Central memory CD8-positive, alpha-beta T cell (primary cell): Measurements from ENCODE around the gene SHOC2.

Experiments used
- ATAC-seq: fragments of 150-1000 bp; cut with Tn5 transposase; replicated peaks from 2 replicates; pipeline ENCODE4 v1.10.0; 2022; ENCODE audit warnings: mild to moderate bottlenecking, moderate FRiP score, moderate number of reproducible peaks; ENCODE audit not compliant: poor library complexity, severe bottlenecking; ENCODE audit errors: extremely low read depth
- DNase-seq, 2 donors: peaks; one replicate each; pipeline ENCODE4 v3.0.0; 2021; ENCODE audit warnings: low spot score in 2 of 2
- H3K27ac Mint-ChIP-seq: one replicate; pipeline ENCODE4 v1.8.0; 2022; ENCODE audit warnings: low read depth, mild to moderate bottlenecking, moderate library complexity, mixed read lengths
- H3K27me3 Mint-ChIP-seq: one replicate; pipeline ENCODE4 v1.8.0; 2022; ENCODE audit warnings: mixed read lengths
- H3K36me3 Mint-ChIP-seq: one replicate; pipeline ENCODE4 v1.8.0; 2022; ENCODE audit warnings: mild to moderate bottlenecking, moderate library complexity, mixed read lengths; ENCODE audit not compliant: insufficient read depth
- H3K4me1 Mint-ChIP-seq: one replicate; pipeline ENCODE4 v1.8.0; 2022; ENCODE audit warnings: mixed read lengths
- H3K4me3 Mint-ChIP-seq: one replicate; pipeline ENCODE4 v1.8.0; 2022; ENCODE audit warnings: mild to moderate bottlenecking, moderate library complexity, mixed read lengths
- H3K9me3 Mint-ChIP-seq: one replicate; pipeline ENCODE4 v1.8.0; 2022; ENCODE audit warnings: mixed read lengths

SHOC2 gene

GRCh38 chr10:110964681-110965080, 45.3 kb downstream of the SHOC2 start:
- DNase-seq (no peak), ATAC-seq (no peak)
- Mint-ChIP-seq H3K9me3 (no peaks in the 10 kb centered on the region), H3K4me3 (no peak overlapping the region), H3K4me1 (peaks cover 38% of the 10 kb centered on the region), H3K27ac (no peak overlapping the region), H3K27me3 (no peaks in the 10 kb centered on the region), H3K36me3 (peaks cover 7% of the 10 kb centered on the region)

- peaks cover 42% of the 10 kb centered on the region for H3K4me1 Mint-ChIP-seq
- no peak overlapping the region for H3K4me3 Mint-ChIP-seq
- no peak overlapping the region for H3K27ac Mint-ChIP-seq
- ATAC-seq (no peak), DNase-seq (no peak)
- no peaks in the 10 kb centered on the region for H3K27me3 Mint-ChIP-seq
- no peaks in the 10 kb centered on the region for H3K9me3 Mint-ChIP-seq
- peaks cover 7% of the 10 kb centered on the region for H3K36me3 Mint-ChIP-seq
Observed at GRCh38 chr10:110965216-110965615, 45.8 kb downstream of the SHOC2 start.

- no peak overlapping the region for H3K27ac Mint-ChIP-seq
- ATAC-seq, result no peak
- no peak overlapping the region for H3K4me3 Mint-ChIP-seq
- H3K27me3 Mint-ChIP-seq, result no peaks in the 10 kb centered on the region
- peaks cover 51% of the 10 kb centered on the region for H3K4me1 Mint-ChIP-seq
- H3K9me3 Mint-ChIP-seq, result no peaks in the 10 kb centered on the region
- no peak for DNase-seq
- H3K36me3 Mint-ChIP-seq, result peaks cover 7% of the 10 kb centered on the region
Observed at GRCh38 chr10:110966146-110966545, 46.7 kb downstream of the SHOC2 start.

- H3K27ac Mint-ChIP-seq, result no peak overlapping the region
- no peak for ATAC-seq
Observed at GRCh38 chr10:110967009-110967630, 47.7 kb downstream of the SHOC2 start.

GRCh38 chr10:110967645-110968044, 48.2 kb downstream of the SHOC2 start:
- no peak for ATAC-seq
- Mint-ChIP-seq H3K4me1 (peaks cover 54% of the 10 kb centered on the region), H3K27me3 (no peaks in the 10 kb centered on the region)

More at GRCh38 chr10:110967009-110967630, 47.7 kb downstream of the SHOC2 start:
- H3K27me3 Mint-ChIP-seq, result no peaks in the 10 kb centered on the region
- peaks cover 7% of the 10 kb centered on the region for H3K36me3 Mint-ChIP-seq
- H3K9me3 Mint-ChIP-seq, result no peaks in the 10 kb centered on the region
- no peak for DNase-seq
- H3K4me1 Mint-ChIP-seq, result peaks cover 54% of the 10 kb centered on the region
- no peak overlapping the region for H3K4me3 Mint-ChIP-seq

GRCh38 chr10:110969183-110969582, 49.8 kb downstream of the SHOC2 start:
- ATAC-seq (no peak), DNase-seq (no peak)
- Mint-ChIP-seq H3K36me3 (peaks cover 4% of the 10 kb centered on the region), H3K4me3 (no peak overlapping the region), H3K27ac (peak overlapping the region; percentile 35), H3K4me1 (peaks cover 55% of the 10 kb centered on the region), H3K9me3 (no peaks in the 10 kb centered on the region), H3K27me3 (no peaks in the 10 kb centered on the region)

More at GRCh38 chr10:110967645-110968044, 48.2 kb downstream of the SHOC2 start:
- DNase-seq, result no peak
- no peak overlapping the region for H3K4me3 Mint-ChIP-seq
- H3K9me3 Mint-ChIP-seq, result no peaks in the 10 kb centered on the region
- H3K27ac Mint-ChIP-seq, result no peak overlapping the region
- H3K36me3 Mint-ChIP-seq, result peaks cover 7% of the 10 kb centered on the region

GRCh38 chr10:110971638-110972037, 52.2 kb downstream of the SHOC2 start:
- H3K4me1 Mint-ChIP-seq, result peaks cover 58% of the 10 kb centered on the region
- peaks cover 5% of the 10 kb centered on the region for H3K36me3 Mint-ChIP-seq
- H3K27ac Mint-ChIP-seq, result no peak overlapping the region
- H3K4me3 Mint-ChIP-seq, result no peak overlapping the region
- no peak for ATAC-seq
- H3K9me3 Mint-ChIP-seq, result no peaks in the 10 kb centered on the region
- no peaks in the 10 kb centered on the region for H3K27me3 Mint-ChIP-seq
- no peak for DNase-seq

GRCh38 chr10:110972231-110973134, 53.1 kb downstream of the SHOC2 start:
- H3K4me3 Mint-ChIP-seq, result no peak overlapping the region
- H3K27ac Mint-ChIP-seq, result no peak overlapping the region
- peaks cover 5% of the 10 kb centered on the region for H3K36me3 Mint-ChIP-seq
- ATAC-seq, result no peak
- no peak for DNase-seq
- peaks cover 63% of the 10 kb centered on the region for H3K4me1 Mint-ChIP-seq
- H3K9me3 Mint-ChIP-seq, result no peaks in the 10 kb centered on the region
- H3K27me3 Mint-ChIP-seq, result no peaks in the 10 kb centered on the region

- ATAC-seq (no peak), DNase-seq (no peak)
- Mint-ChIP-seq H3K9me3 (no peaks in the 10 kb centered on the region), H3K4me3 (no peak overlapping the region), H3K27ac (peak overlapping the region; percentile 60), H3K36me3 (peaks cover 5% of the 10 kb centered on the region), H3K4me1 (peaks cover 71% of the 10 kb centered on the region), H3K27me3 (no peaks in the 10 kb centered on the region)
Observed at GRCh38 chr10:110973400-110973799, 54.0 kb downstream of the SHOC2 start.

GRCh38 chr10:110976577-110976976, 57.2 kb downstream of the SHOC2 start:
- no peak for DNase-seq
- Mint-ChIP-seq H3K27ac (no peak overlapping the region), H3K9me3 (no peaks in the 10 kb centered on the region), H3K36me3 (peaks cover 6% of the 10 kb centered on the region), H3K4me1 (peaks cover 71% of the 10 kb centered on the region), H3K27me3 (no peaks in the 10 kb centered on the region), H3K4me3 (no peak overlapping the region)
- no peak for ATAC-seq

- Mint-ChIP-seq H3K27me3 (no peaks in the 10 kb centered on the region), H3K36me3 (peaks cover 6% of the 10 kb centered on the region), H3K27ac (no peak overlapping the region), H3K4me1 (peaks cover 65% of the 10 kb centered on the region), H3K9me3 (no peaks in the 10 kb centered on the region), H3K4me3 (no peak overlapping the region)
- DNase-seq, result no peak
- ATAC-seq, result no peak
Observed at GRCh38 chr10:110977662-110978061, 58.3 kb downstream of the SHOC2 start.

GRCh38 chr10:110978204-110978603, 58.8 kb downstream of the SHOC2 start:
- DNase-seq (no peak), ATAC-seq (no peak)
- no peak overlapping the region for H3K4me3 Mint-ChIP-seq
- H3K36me3 Mint-ChIP-seq, result peaks cover 6% of the 10 kb centered on the region
- H3K9me3 Mint-ChIP-seq, result no peaks in the 10 kb centered on the region
- H3K27ac Mint-ChIP-seq, result no peak overlapping the region
- no peaks in the 10 kb centered on the region for H3K27me3 Mint-ChIP-seq
- peaks cover 62% of the 10 kb centered on the region for H3K4me1 Mint-ChIP-seq

GRCh38 chr10:110979611-110980010, 60.2 kb downstream of the SHOC2 start:
- peaks cover 62% of the 10 kb centered on the region for H3K4me1 Mint-ChIP-seq
- DNase-seq, result no peak
- H3K27ac Mint-ChIP-seq, result no peak overlapping the region
- no peak overlapping the region for H3K4me3 Mint-ChIP-seq
- peaks cover 6% of the 10 kb centered on the region for H3K36me3 Mint-ChIP-seq
- no peaks in the 10 kb centered on the region for H3K9me3 Mint-ChIP-seq
- no peaks in the 10 kb centered on the region for H3K27me3 Mint-ChIP-seq
- ATAC-seq, result no peak
